Activated naive CD4-positive, alpha-beta T cell treated with anti-CD3 and anti-CD28 coated beads, Interleukin-2, amount 50 U/mL, for 24 hours (primary cell): Measurements from ENCODE around the gene ZNF653.

Experiments
- H3K27ac Mint-ChIP-seq: one replicate; pipeline ENCODE4 v1.8.0; 2021; ENCODE audit warnings: mild to moderate bottlenecking, mixed read lengths
- H3K27me3 Mint-ChIP-seq: one replicate; pipeline ENCODE4 v1.8.0; 2021; ENCODE audit warnings: mixed read lengths
- H3K36me3 Mint-ChIP-seq: one replicate; pipeline ENCODE4 v1.8.0; 2021; ENCODE audit warnings: mixed read lengths
- H3K4me1 Mint-ChIP-seq: one replicate; pipeline ENCODE4 v1.8.0; 2021; ENCODE audit warnings: mixed read lengths
- H3K4me3 Mint-ChIP-seq: one replicate; pipeline ENCODE4 v1.8.0; 2021; ENCODE audit warnings: mild to moderate bottlenecking, mixed read lengths
- H3K9me3 Mint-ChIP-seq: one replicate; pipeline ENCODE4 v1.8.0; 2021; ENCODE audit warnings: mixed read lengths

Gene ZNF653

GRCh38 chr19:11535792-11536595 lies 30.4 kb upstream of the ZNF653 start:
- peak overlapping the region; percentile 38 for H3K27ac Mint-ChIP-seq

GRCh38 chr19:11534948-11535347 lies 29.3 kb upstream of the ZNF653 start:
- Mint-ChIP-seq H3K36me3 (no peaks in the 10 kb centered on the region), H3K27ac (no peak overlapping the region), H3K9me3 (no peaks in the 10 kb centered on the region), H3K4me1 (peaks cover 19% of the 10 kb centered on the region), H3K4me3 (no peak overlapping the region), H3K27me3 (peaks cover 4% of the 10 kb centered on the region)

More at GRCh38 chr19:11535792-11536595, 30.4 kb upstream of the ZNF653 start:
- H3K27me3 Mint-ChIP-seq, result peaks cover 8% of the 10 kb centered on the region
- peaks cover 19% of the 10 kb centered on the region for H3K4me1 Mint-ChIP-seq
- no peaks in the 10 kb centered on the region for H3K9me3 Mint-ChIP-seq
- peak overlapping the region; percentile 71 for H3K4me3 Mint-ChIP-seq
- H3K36me3 Mint-ChIP-seq, result no peaks in the 10 kb centered on the region

- H3K9me3 Mint-ChIP-seq, result no peaks in the 10 kb centered on the region
- H3K4me3 Mint-ChIP-seq, result no peak overlapping the region
- no peaks in the 10 kb centered on the region for H3K36me3 Mint-ChIP-seq
- peaks cover 19% of the 10 kb centered on the region for H3K4me1 Mint-ChIP-seq
- peak overlapping the region; percentile 57 for H3K27ac Mint-ChIP-seq
- H3K27me3 Mint-ChIP-seq, result peaks cover 4% of the 10 kb centered on the region
Measured at GRCh38 chr19:11534538-11534937, 28.9 kb upstream of the ZNF653 start.

GRCh38 chr19:11530432-11530831 lies 24.8 kb upstream of the ZNF653 start:
- Mint-ChIP-seq H3K27ac (no peak overlapping the region), H3K27me3 (no peaks in the 10 kb centered on the region), H3K36me3 (peaks cover 2% of the 10 kb centered on the region), H3K4me3 (no peak overlapping the region), H3K9me3 (no peaks in the 10 kb centered on the region), H3K4me1 (peaks cover 35% of the 10 kb centered on the region)

GRCh38 chr19:11528551-11529341 lies 23.1 kb upstream of the ZNF653 start, which contains the start of gene ECSIT:
Gene ECSIT, minus strand, starts transcription at chr19:11529134. Its CDS starts 9,964 bp downstream, at chr19:11519170.
- peak within 1 kb of the TSS; percentile 93 for H3K27ac Mint-ChIP-seq
- no peaks in the 10 kb centered on the region for H3K27me3 Mint-ChIP-seq
- peaks cover 2% of the 10 kb centered on the region for H3K36me3 Mint-ChIP-seq
- peak within 1 kb of the TSS; percentile 96 for H3K4me3 Mint-ChIP-seq
- H3K4me1 Mint-ChIP-seq, result peaks cover 28% of the 10 kb centered on the region
- H3K9me3 Mint-ChIP-seq, result no peaks in the 10 kb centered on the region

- peaks cover 7% of the 10 kb centered on the region for H3K36me3 Mint-ChIP-seq
Measured at GRCh38 chr19:11519138-11519537, 13.5 kb upstream of the ZNF653 start.

GRCh38 chr19:11513946-11514345 lies 8.3 kb upstream of the ZNF653 start:
- H3K27me3 Mint-ChIP-seq, result no peaks in the 10 kb centered on the region
- H3K4me3 Mint-ChIP-seq, result no peak overlapping the region
- no peaks in the 10 kb centered on the region for H3K4me1 Mint-ChIP-seq
- peaks cover 6% of the 10 kb centered on the region for H3K36me3 Mint-ChIP-seq
- H3K9me3 Mint-ChIP-seq, result no peaks in the 10 kb centered on the region
- H3K27ac Mint-ChIP-seq, result no peak overlapping the region

More at GRCh38 chr19:11519138-11519537, 13.5 kb upstream of the ZNF653 start:
- H3K27me3 Mint-ChIP-seq, result no peaks in the 10 kb centered on the region
- H3K4me1 Mint-ChIP-seq, result peaks cover 8% of the 10 kb centered on the region
- no peaks in the 10 kb centered on the region for H3K9me3 Mint-ChIP-seq
- no peak overlapping the region for H3K27ac Mint-ChIP-seq
- no peak overlapping the region for H3K4me3 Mint-ChIP-seq

- Mint-ChIP-seq H3K36me3 (peaks cover 6% of the 10 kb centered on the region), H3K27me3 (no peaks in the 10 kb centered on the region), H3K27ac (no peak overlapping the region), H3K4me1 (peaks cover 7% of the 10 kb centered on the region), H3K4me3 (no peak overlapping the region), H3K9me3 (no peaks in the 10 kb centered on the region)
Measured at GRCh38 chr19:11510444-11510843, 4.8 kb upstream of the ZNF653 start.

- peak overlapping the region; percentile 33 for H3K4me3 Mint-ChIP-seq
- peaks cover 14% of the 10 kb centered on the region for H3K4me1 Mint-ChIP-seq
- H3K9me3 Mint-ChIP-seq, result no peaks in the 10 kb centered on the region
- H3K27ac Mint-ChIP-seq, result no peak overlapping the region
- H3K36me3 Mint-ChIP-seq, result peaks cover 2% of the 10 kb centered on the region
- H3K27me3 Mint-ChIP-seq, result no peaks in the 10 kb centered on the region
Measured at GRCh38 chr19:11507370-11508078, 1.9 kb upstream of the ZNF653 start.

- Mint-ChIP-seq H3K36me3 (peaks cover 2% of the 10 kb centered on the region), H3K27me3 (no peaks in the 10 kb centered on the region), H3K4me1 (peaks cover 14% of the 10 kb centered on the region), H3K4me3 (peak overlapping the region; percentile 60), H3K9me3 (no peaks in the 10 kb centered on the region), H3K27ac (peak overlapping the region; percentile 55)
Measured at GRCh38 chr19:11506967-11507366, 1.3 kb upstream of the ZNF653 start.

- Mint-ChIP-seq H3K36me3 (no peaks in the 10 kb centered on the region), H3K9me3 (no peaks in the 10 kb centered on the region)
Measured at GRCh38 chr19:11506101-11506555, 489 bp upstream of the ZNF653 start.

GRCh38 chr19:11505032-11505503 lies 571 bp downstream of the ZNF653 start:
- Mint-ChIP-seq H3K9me3 (no peaks in the 10 kb centered on the region), H3K27ac (peak overlapping the region; percentile 82), H3K27me3 (no peaks in the 10 kb centered on the region), H3K4me1 (peaks cover 14% of the 10 kb centered on the region), H3K36me3 (no peaks in the 10 kb centered on the region), H3K4me3 (peak overlapping the region; percentile 86)

More at GRCh38 chr19:11506101-11506555, 489 bp upstream of the ZNF653 start:
- Mint-ChIP-seq H3K27me3 (no peaks in the 10 kb centered on the region), H3K4me3 (peak overlapping the region; percentile 83), H3K27ac (peak overlapping the region; percentile 80), H3K4me1 (peaks cover 14% of the 10 kb centered on the region)

GRCh38 chr19:11504502-11505031 lies 1.1 kb downstream of the ZNF653 start:
- no peaks in the 10 kb centered on the region for H3K36me3 Mint-ChIP-seq
- H3K9me3 Mint-ChIP-seq, result no peaks in the 10 kb centered on the region
- H3K4me1 Mint-ChIP-seq, result peaks cover 14% of the 10 kb centered on the region
- peak overlapping the region; percentile 86 for H3K4me3 Mint-ChIP-seq
- H3K27ac Mint-ChIP-seq, result peak overlapping the region; percentile 82
- H3K27me3 Mint-ChIP-seq, result no peaks in the 10 kb centered on the region

GRCh38 chr19:11499890-11500420 lies 5.7 kb downstream of the ZNF653 start:
- H3K27ac Mint-ChIP-seq, result no peak overlapping the region
- H3K4me1 Mint-ChIP-seq, result peaks cover 6% of the 10 kb centered on the region
- H3K4me3 Mint-ChIP-seq, result no peak overlapping the region

More at GRCh38 chr19:11499890-11500420, 5.7 kb downstream of the ZNF653 start:
- Mint-ChIP-seq H3K27me3 (no peaks in the 10 kb centered on the region), H3K36me3 (peaks cover 5% of the 10 kb centered on the region), H3K9me3 (no peaks in the 10 kb centered on the region)
